ENCODE data around the gene KDR.

- no peak for TF ChIP-seq CTCF (conservative IDR thresholded peaks at IDR 0.05; ENCODE audit: low read length)
- TF ChIP-seq EZH2phosphoT487 (IDR thresholded peaks at IDR 0.05; ENCODE audit: borderline replicate concordance, low read depth, low read length), result no peak
These were observed 50.0 kb downstream of the KDR start for GRCh38 chr4:55075376-55075775.

All from OCI-LY7 (cell line).